HepG2 (cell line): ENCODE data around the gene HS3ST2. TPM values are rescaled to one million over a fixed set of nuclear protein-coding genes. Genes with fewer than 3 reads are reported as not detected.

Source experiments
- ATAC-seq: fragments of 200-7000 bp; cut with Tn5 transposase; 3 replicates; pipeline ENCODE4 v1.9.1; 2020; ENCODE audit warnings: mild to moderate bottlenecking, moderate library complexity
- BruUV-seq: library from RNA; stranded (reverse); fragments of 400-500 nt; replicated peaks from 2 replicates; lab custom pipeline; 2021; lab: Mats Ljungman, UMichigan
- CTCF ChIA-PET: fragments of 300-600 bp; formaldehyde crosslinking; extraction: SDS; loops from one replicate; lab custom pipeline; 2021; ENCODE audit warnings: low total read pairs, inconsistent platforms, low intra/inter-chr PET ratio; lab: Yijun Ruan, JAX
- POLR2A ChIA-PET: fragments of 350-600 bp; sonication (Branson Sonifier 250); formaldehyde crosslinking; loops from one replicate; lab custom pipeline; 2020; ENCODE audit warnings: antibody characterized with exemption, inconsistent platforms; lab: Yijun Ruan, JAX
- DNase-seq: peaks from one replicate; pipeline ENCODE4 v3.0.0-alpha.2; 2015; ENCODE audit warnings: low spot score
- FAIRE-seq: peaks from 3 replicates; lab custom pipeline; 2011; peaks lifted over from hg19 to GRCh38; lab: Jason Lieb, UNC
- H2AFZ ChIP-seq: one replicate; pipeline ENCODE4 v1.6.1; 2011; ENCODE audit warnings: low read length, inconsistent platforms
- H3K27ac ChIP-seq: fragments of 300-600 bp; 3 replicates; pipeline ENCODE4 v1.8.0; 2011; ENCODE audit warnings: mixed run types, mild to moderate bottlenecking, mixed read lengths, low read length, inconsistent platforms; ENCODE audit not compliant: insufficient read depth; ENCODE audit errors: extremely low read length
- H3K27me3 ChIP-seq, 2 experiments: fragments of 200-600 bp in 1 of 2; 2 replicates in 1 of 2; 3 replicates in 1 of 2; pipeline versions ENCODE4 v1.6.0 to v1.8.0; 2011; ENCODE audit warnings: low read length in 2 of 2, mild to moderate bottlenecking in 2 of 2, moderate library complexity in 2 of 2, inconsistent platforms in 1 of 2; ENCODE audit not compliant: insufficient read depth in 2 of 2, control insufficient read depth in 1 of 2
- H3K36me3 ChIP-seq, 2 experiments: fragments of 200-600 bp in 1 of 2; replicated peaks in 1 of 2; 2 replicates in 1 of 2; 3 replicates in 1 of 2; pipeline versions ENCODE4 v1.5.1 to v1.8.0; 2011; ENCODE audit warnings: low read length in 2 of 2, inconsistent platforms in 1 of 2; ENCODE audit not compliant: insufficient read depth in 2 of 2, control insufficient read depth in 1 of 2
- H3K4me1 ChIP-seq: 2 replicates; pipeline ENCODE4 v1.5.1; 2012; ENCODE audit warnings: low read length, inconsistent platforms; ENCODE audit not compliant: insufficient read depth
- H3K4me2 ChIP-seq: 2 replicates; pipeline ENCODE4 v1.6.0; 2011; ENCODE audit warnings: low read depth, low read length, inconsistent platforms
- H3K4me3 ChIP-seq, 3 experiments: fragments of 200-600 bp in 1 of 3; sonication (generic), shearing (Covaris generic) in 1 of 3; replicated peaks in 1 of 3; 2 replicates each; pipeline ENCODE4 v1.5.1; 2011 to 2016; ENCODE audit warnings: low read length in 3 of 3, inconsistent platforms in 2 of 3, low read depth in 2 of 3, mild to moderate bottlenecking in 2 of 3, control low read depth in 1 of 3, mixed read lengths in 1 of 3; ENCODE audit not compliant: insufficient read depth in 1 of 3
- H3K79me2 ChIP-seq: one replicate; pipeline ENCODE4 v1.6.1; 2011; ENCODE audit warnings: low read length, inconsistent platforms; ENCODE audit not compliant: insufficient read depth
- H3K9ac ChIP-seq: 2 replicates; pipeline ENCODE4 v1.6.0; 2011; ENCODE audit warnings: mild to moderate bottlenecking, low read depth, low read length, inconsistent platforms; ENCODE audit not compliant: insufficient read depth
- H3K9me3 ChIP-seq: 2 replicates; pipeline ENCODE4 v1.5.1; 2012; ENCODE audit warnings: mild to moderate bottlenecking, low read length
- H4K20me1 ChIP-seq: 2 replicates; pipeline ENCODE4 v1.6.0; 2011; ENCODE audit warnings: inconsistent platforms, mild to moderate bottlenecking, low read length, moderate library complexity; ENCODE audit not compliant: insufficient read depth
- HNRNPK ChIP-seq: fragments of 200-400 bp; formaldehyde crosslinking; IDR thresholded peaks from 2 replicates; pipeline ENCODE4 v1.6.1; 2018; ENCODE audit warnings: low read length, low read depth, moderate library complexity, mild to moderate bottlenecking; ENCODE audit not compliant: poor library complexity, severe bottlenecking
- JDP2 ChIP-seq: sonication (generic); formaldehyde crosslinking; IDR thresholded peaks from 2 replicates; pipeline ENCODE4 v1.8.1; 2022; ENCODE audit warnings: missing genetic modification reagents, borderline replicate concordance
- KLF9 ChIP-seq: IDR thresholded peaks from 2 replicates; pipeline ENCODE4 v1.6.1; 2016; ENCODE audit warnings: low read depth
- MAFF ChIP-seq: IDR thresholded peaks from 2 replicates; pipeline ENCODE4 v1.6.1; 2011; ENCODE audit warnings: low read depth, low read length, improper control_type of control experiment
- ZC3H13 ChIP-seq: sonication (generic); formaldehyde crosslinking; IDR thresholded peaks from 2 replicates; pipeline ENCODE4 v1.8.1; 2023; ENCODE audit warnings: mild to moderate bottlenecking, missing genetic modification reagents, moderate library complexity
- ZNF670 ChIP-seq: sonication (generic); formaldehyde crosslinking; IDR thresholded peaks from 2 replicates; pipeline ENCODE4 v1.8.0; 2022; ENCODE audit warnings: mild to moderate bottlenecking, missing genetic modification reagents, borderline replicate concordance
- WGBS: methylation state at CpG from one replicate; pipeline ENCODE4 v1.1.6; 2017; ENCODE audit warnings: low lambda C conversion rate; 5-methylcytosine and 5-hydroxymethylcytosine counted together
- in situ Hi-C: cut with HindIII; loops from 2 replicates; pipeline ENCODE4 v1.10.0; 2017; ENCODE audit warnings: low pct_unique_long_range_greater_than_20kb; ENCODE audit not compliant: extremely low pct_ligation_motif_present
- intact Hi-C: fragments of 100-400 bp; cut with micrococcal nuclease; formaldehyde crosslinking; loops from one replicate; pipeline ENCODE4 v1.10.0; 2022; ENCODE audit not compliant: unreplicated experiment
- polyA plus RNA-seq, 8 experiments: library from polyadenylated mRNA; depleted of rRNA in 3 of 8; stranded (reverse) in 7 of 8; unstranded in 1 of 8; fragments of >200 nt; fragmentation: Illumina TruSeq in 4 of 8; extraction: Trizol in 4 of 8; gene quantifications; 2 replicates each; pipeline versions ENCODE4 v1.2.1 to v1.2.3, GENCODE V29; 2011 to 2016; ENCODE audit warnings: low read depth in 4 of 8, missing spikeins in 1 of 8, mixed read lengths in 1 of 8; ENCODE audit not compliant: insufficient read depth in 1 of 8
- total RNA-seq, 5 experiments: library from RNA; depleted of rRNA; stranded (reverse); fragments of >200 nt; fragmentation: Illumina TruSeq; extraction: Trizol; gene quantifications; 2 replicates each; pipeline ENCODE4 v1.2.3, GENCODE V29; 2016; ENCODE audit warnings: low read depth in 1 of 5
- TF ChIP-seq, protein P1 (sequence below): IDR thresholded peaks from 2 replicates; pipeline ENCODE4 v1.6.1; 2012; ENCODE audit warnings: low read depth, low read length, improper control_type of control experiment
- TF ChIP-seq, protein P2 (sequence below): sonication (generic); formaldehyde crosslinking; IDR thresholded peaks from 2 replicates; pipeline ENCODE4 v1.8.0; 2022; ENCODE audit warnings: mild to moderate bottlenecking, missing genetic modification reagents; ENCODE audit not compliant: insufficient replicate concordance
- TF ChIP-seq, protein P3 (sequence below): sonication (generic); formaldehyde crosslinking; IDR thresholded peaks from 2 replicates; pipeline ENCODE4 v1.4.0; 2020; ENCODE audit warnings: low read depth, missing genetic modification reagents
- TF ChIP-seq, protein P4 (sequence below): sonication (generic); formaldehyde crosslinking; IDR thresholded peaks from 2 replicates; pipeline ENCODE4 v1.8.1; 2023; ENCODE audit warnings: missing genetic modification reagents, inconsistent platforms, borderline replicate concordance
- TF ChIP-seq, protein P5 (sequence below): fragments of 450-650 bp; IDR thresholded peaks from 2 replicates; pipeline ENCODE4 v1.6.1; 2016

HS3ST2 gene
- total and polyA plus RNA-seq, 2 of the 13 experiments (the other 11 are each of a cell fraction or from before 2014, with no cell fraction given) = not detected

DNA sequence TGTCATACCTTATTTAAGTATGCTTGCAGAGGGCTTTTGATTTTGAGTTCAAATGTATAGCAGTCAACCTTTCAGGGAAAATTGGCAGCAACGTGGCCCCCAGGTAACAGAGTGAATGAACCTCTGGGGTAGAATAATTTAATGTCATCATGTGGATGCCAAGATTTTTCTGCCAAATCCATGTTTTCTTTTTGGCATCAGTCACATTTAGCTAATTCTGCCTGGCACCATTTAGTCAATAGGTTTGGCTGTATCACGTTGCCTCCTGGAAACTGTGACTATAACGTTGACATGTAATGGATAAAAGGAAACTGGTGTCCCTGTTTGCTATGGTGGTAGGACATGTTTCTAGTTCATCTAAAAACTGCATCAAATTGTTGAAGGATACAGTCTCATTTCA, 115.5 kb downstream of the HS3ST2 start (continued):
- no peak for TF ChIP-seq ZNF670 (CRISPR knock-in tag)
- TF ChIP-seq, protein P1, sequence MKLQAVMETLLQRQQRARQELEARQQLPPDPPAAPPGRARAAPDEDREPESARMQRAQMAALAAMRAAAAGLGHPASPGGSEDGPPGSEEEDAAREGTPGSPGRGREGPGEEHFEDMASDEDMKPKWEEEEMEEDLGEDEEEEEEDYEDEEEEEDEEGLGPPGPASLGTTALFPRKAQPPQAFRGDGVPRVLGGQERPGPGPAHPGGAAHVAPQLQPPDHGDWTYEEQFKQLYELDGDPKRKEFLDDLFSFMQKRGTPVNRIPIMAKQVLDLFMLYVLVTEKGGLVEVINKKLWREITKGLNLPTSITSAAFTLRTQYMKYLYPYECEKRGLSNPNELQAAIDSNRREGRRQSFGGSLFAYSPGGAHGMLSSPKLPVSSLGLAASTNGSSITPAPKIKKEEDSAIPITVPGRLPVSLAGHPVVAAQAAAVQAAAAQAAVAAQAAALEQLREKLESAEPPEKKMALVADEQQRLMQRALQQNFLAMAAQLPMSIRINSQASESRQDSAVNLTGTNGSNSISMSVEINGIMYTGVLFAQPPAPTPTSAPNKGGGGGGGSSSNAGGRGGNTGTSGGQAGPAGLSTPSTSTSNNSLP = no peak
- no peak for TF ChIP-seq MAFF

DNA sequence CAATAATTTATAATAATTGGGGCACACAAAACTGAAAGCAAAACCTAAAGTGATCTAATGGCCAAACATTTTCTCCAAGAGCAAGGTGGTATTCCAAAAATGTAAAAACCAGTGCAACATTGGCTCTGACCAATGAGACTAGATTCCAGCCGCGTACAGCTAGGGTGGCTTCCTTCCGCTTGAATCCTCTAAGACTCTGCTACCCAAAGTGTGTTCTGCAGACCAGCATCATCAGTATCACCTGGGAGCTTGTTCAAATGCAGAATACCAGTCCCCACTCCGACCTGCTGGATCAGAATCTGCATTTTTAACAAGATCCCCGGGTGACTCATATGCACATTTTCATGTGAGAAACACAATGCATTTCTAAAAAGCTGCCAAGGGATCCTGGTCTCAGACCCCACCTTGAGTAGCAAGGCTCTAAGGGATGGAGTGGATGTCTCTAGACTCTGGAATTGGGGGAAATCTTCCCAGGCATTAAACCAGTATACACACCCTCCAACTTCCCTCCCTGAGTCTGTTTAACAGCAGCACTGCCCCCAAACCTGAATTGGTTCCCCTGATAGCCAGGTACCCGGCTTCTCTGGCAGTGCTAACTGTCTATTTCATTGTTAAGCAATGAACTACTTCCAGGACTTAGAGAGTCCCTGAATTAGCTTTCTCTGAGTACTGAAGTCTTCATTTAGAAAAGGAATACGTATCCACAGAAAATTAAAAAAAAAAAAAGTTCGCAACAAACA, 118.2 kb downstream of the HS3ST2 start:
- no peak overlapping the region for H3K27ac ChIP-seq
- no peak overlapping the region for H3K9ac ChIP-seq
- no peak overlapping the region for H3K4me3 ChIP-seq
- no TSS peak for BruUV-seq
- peaks cover 0 to 9% of the 10 kb centered on the region in 2 experiments; a peak in 2 of 5 replicates for H3K27me3 ChIP-seq
- no peaks in the 10 kb centered on the region for H4K20me1 ChIP-seq
- in situ Hi-C loops (no loop called here), intact Hi-C loops (no loop called here)
- 39% methylated on average over 8 of the region's 8 CpGs for WGBS
- no peaks in the 10 kb centered on the region for H3K4me1 ChIP-seq
- H3K4me2 ChIP-seq = no peak overlapping the region
- no peaks in the 10 kb centered on the region for H3K36me3 ChIP-seq
- no peak overlapping the region for H2AFZ ChIP-seq
- ATAC-seq = no peak
- H3K79me2 ChIP-seq = no peaks in the 10 kb centered on the region
- CTCF ChIA-PET = no interaction called here
- POLR2A ChIA-PET = no interaction called here
- DNase-seq = no peak
- no peak for FAIRE-seq
- no peak for TF ChIP-seq KLF9
- TF ChIP-seq, protein P2, sequence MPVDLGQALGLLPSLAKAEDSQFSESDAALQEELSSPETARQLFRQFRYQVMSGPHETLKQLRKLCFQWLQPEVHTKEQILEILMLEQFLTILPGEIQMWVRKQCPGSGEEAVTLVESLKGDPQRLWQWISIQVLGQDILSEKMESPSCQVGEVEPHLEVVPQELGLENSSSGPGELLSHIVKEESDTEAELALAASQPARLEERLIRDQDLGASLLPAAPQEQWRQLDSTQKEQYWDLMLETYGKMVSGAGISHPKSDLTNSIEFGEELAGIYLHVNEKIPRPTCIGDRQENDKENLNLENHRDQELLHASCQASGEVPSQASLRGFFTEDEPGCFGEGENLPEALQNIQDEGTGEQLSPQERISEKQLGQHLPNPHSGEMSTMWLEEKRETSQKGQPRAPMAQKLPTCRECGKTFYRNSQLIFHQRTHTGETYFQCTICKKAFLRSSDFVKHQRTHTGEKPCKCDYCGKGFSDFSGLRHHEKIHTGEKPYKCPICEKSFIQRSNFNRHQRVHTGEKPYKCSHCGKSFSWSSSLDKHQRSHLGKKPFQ = no peak
- TF ChIP-seq, protein P3, sequence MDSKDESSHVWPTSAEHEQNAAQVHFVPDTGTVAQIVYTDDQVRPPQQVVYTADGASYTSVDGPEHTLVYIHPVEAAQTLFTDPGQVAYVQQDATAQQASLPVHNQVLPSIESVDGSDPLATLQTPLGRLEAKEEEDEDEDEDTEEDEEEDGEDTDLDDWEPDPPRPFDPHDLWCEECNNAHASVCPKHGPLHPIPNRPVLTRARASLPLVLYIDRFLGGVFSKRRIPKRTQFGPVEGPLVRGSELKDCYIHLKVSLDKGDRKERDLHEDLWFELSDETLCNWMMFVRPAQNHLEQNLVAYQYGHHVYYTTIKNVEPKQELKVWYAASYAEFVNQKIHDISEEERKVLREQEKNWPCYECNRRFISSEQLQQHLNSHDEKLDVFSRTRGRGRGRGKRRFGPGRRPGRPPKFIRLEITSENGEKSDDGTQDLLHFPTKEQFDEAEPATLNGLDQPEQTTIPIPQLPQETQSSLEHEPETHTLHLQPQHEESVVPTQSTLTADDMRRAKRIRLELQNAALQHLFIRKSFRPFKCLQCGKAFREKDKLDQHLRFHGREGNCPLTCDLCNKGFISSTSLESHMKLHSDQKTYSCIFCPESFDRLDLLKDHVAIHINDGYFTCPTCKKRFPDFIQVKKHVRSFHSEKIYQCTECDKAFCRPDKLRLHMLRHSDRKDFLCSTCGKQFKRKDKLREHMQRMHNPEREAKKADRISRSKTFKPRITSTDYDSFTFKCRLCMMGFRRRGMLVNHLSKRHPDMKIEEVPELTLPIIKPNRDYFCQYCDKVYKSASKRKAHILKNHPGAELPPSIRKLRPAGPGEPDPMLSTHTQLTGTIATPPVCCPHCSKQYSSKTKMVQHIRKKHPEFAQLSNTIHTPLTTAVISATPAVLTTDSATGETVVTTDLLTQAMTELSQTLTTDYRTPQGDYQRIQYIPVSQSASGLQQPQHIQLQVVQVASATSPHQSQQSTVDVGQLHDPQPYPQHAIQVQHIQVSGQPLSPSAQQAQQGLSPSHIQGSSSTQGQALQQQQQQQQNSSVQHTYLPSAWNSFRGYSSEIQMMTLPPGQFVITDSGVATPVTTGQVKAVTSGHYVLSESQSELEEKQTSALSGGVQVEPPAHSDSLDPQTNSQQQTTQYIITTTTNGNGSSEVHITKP (CRISPR knock-in tag) = no peak
- TF ChIP-seq, protein P4, sequence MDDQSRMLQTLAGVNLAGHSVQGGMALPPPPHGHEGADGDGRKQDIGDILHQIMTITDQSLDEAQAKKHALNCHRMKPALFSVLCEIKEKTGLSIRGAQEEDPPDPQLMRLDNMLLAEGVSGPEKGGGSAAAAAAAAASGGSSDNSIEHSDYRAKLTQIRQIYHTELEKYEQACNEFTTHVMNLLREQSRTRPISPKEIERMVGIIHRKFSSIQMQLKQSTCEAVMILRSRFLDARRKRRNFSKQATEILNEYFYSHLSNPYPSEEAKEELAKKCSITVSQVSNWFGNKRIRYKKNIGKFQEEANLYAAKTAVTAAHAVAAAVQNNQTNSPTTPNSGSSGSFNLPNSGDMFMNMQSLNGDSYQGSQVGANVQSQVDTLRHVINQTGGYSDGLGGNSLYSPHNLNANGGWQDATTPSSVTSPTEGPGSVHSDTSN = no peak
- no peak for TF ChIP-seq HNRNPK
- no peak for TF ChIP-seq JDP2 (CRISPR knock-in tag)
- no peak for TF ChIP-seq ZC3H13
- TF ChIP-seq, protein P5, sequence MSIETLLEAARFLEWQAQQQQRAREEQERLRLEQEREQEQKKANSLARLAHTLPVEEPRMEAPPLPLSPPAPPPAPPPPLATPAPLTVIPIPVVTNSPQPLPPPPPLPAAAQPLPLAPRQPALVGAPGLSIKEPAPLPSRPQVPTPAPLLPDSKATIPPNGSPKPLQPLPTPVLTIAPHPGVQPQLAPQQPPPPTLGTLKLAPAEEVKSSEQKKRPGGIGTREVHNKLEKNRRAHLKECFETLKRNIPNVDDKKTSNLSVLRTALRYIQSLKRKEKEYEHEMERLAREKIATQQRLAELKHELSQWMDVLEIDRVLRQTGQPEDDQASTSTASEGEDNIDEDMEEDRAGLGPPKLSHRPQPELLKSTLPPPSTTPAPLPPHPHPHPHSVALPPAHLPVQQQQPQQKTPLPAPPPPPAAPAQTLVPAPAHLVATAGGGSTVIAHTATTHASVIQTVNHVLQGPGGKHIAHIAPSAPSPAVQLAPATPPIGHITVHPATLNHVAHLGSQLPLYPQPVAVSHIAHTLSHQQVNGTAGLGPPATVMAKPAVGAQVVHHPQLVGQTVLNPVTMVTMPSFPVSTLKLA = no peak
- H3K9me3 ChIP-seq = no peaks in the 10 kb centered on the region
